DOHH2 (cell line): ENCODE data around the gene PPARA.

Source experiments
- CTCF ChIP-seq: fragments of 200-600 bp; sonication (generic); IDR thresholded peaks from one replicate; pipeline ENCODE4 v1.5.1; 2014; ENCODE audit warnings: antibody characterized with exemption, mild to moderate bottlenecking, low read depth, low read length; ENCODE audit not compliant: poor library complexity, severe bottlenecking
- EZH2phosphoT487 ChIP-seq: fragments of 200-600 bp; sonication (generic); IDR thresholded peaks from 2 replicates; pipeline ENCODE4 v1.6.1; 2017; ENCODE audit warnings: borderline replicate concordance, mild to moderate bottlenecking, antibody characterized with exemption, low read length, moderate library complexity, mixed read lengths

GRCh38 chr22:46274381-46274780 is 124.1 kb downstream of the PPARA start:
- TF ChIP-seq CTCF (no peak), EZH2phosphoT487 (no peak)
